Activated T-cell treated with anti-CD3 and anti-CD28 coated beads, Interleukin-2, amount 50 U/mL, for 4 hours (primary cell): ENCODE measurements around the gene DHX32. TPM values are rescaled to one million over a fixed set of nuclear protein-coding genes. Genes with fewer than 3 reads are reported as not detected.

Experiments
- ATAC-seq, 2 donors: fragments of 200-7000 bp; cut with Tn5 transposase; one replicate each; pipeline ENCODE4 v1.10.0; 2021
- DNase-seq: peaks from one replicate; pipeline ENCODE4 v3.0.0-alpha.2; 2020
- H3K27me3 Mint-ChIP-seq: one replicate; pipeline ENCODE4 v1.8.0; 2021; ENCODE audit warnings: low read depth, mixed read lengths
- H3K36me3 Mint-ChIP-seq: one replicate; pipeline ENCODE4 v1.8.0; 2022; ENCODE audit warnings: mixed read lengths; ENCODE audit not compliant: insufficient read depth
- H3K4me1 Mint-ChIP-seq: one replicate; pipeline ENCODE4 v1.8.0; 2021; ENCODE audit warnings: low read depth, mixed read lengths
- H3K4me3 Mint-ChIP-seq: one replicate; pipeline ENCODE4 v1.8.0; 2021; ENCODE audit warnings: mild to moderate bottlenecking, moderate library complexity, mixed read lengths
- H3K9me3 Mint-ChIP-seq: one replicate; pipeline ENCODE4 v1.8.0; 2021; ENCODE audit warnings: mixed read lengths
- total RNA-seq, 3 donors: library from RNA; stranded (reverse); gene quantifications; one replicate each; pipeline ENCODE4 v1.2.1, GENCODE V29; 2021

DHX32 gene
- total RNA-seq, 3 donors from 2014 or later = 9.3 to 18.0 (median 13.0) TPM

GRCh38 chr10:125792342-125793300 lies 88.5 kb downstream of the DHX32 start:
- Mint-ChIP-seq H3K4me1 (peaks cover 12% of the 10 kb centered on the region), H3K4me3 (no peak overlapping the region)
- DNase-seq = no peak

GRCh38 chr10:125788156-125789034 lies 92.7 kb downstream of the DHX32 start:
- Mint-ChIP-seq H3K9me3 (no peaks in the 10 kb centered on the region), H3K27me3 (no peaks in the 10 kb centered on the region), H3K4me1 (peaks cover 13% of the 10 kb centered on the region), H3K36me3 (peaks cover 22% of the 10 kb centered on the region), H3K4me3 (no peak overlapping the region)
- no peak for DNase-seq
- peak in 1 of 2 donors; percentile 46 for ATAC-seq

More at GRCh38 chr10:125792342-125793300, 88.5 kb downstream of the DHX32 start:
- H3K36me3 Mint-ChIP-seq = peaks cover 36% of the 10 kb centered on the region
- no peaks in the 10 kb centered on the region for H3K27me3 Mint-ChIP-seq
- no peaks in the 10 kb centered on the region for H3K9me3 Mint-ChIP-seq
- no peak for ATAC-seq

Other genes with a start within 250 kb of the DHX32 start
- gene TEX36, start 198.1 kb downstream of the DHX32 start, total RNA-seq = not detected
- gene EDRF1, start 161.6 kb downstream of the DHX32 start, total RNA-seq = 10 to 100 TPM; 25.4 to 25.6 (median 25.5) TPM
- not detected for gene MMP21, start 105.5 kb downstream of the DHX32 start, total RNA-seq
- gene UROS, start 58.0 kb downstream of the DHX32 start, total RNA-seq = 10 to 100 TPM; 28.0 to 35.1 (median 32.8) TPM
- gene BCCIP, start 57.7 kb downstream of the DHX32 start, total RNA-seq = 100 to 1,000 TPM; 159 to 175 (median 166) TPM
- gene FANK1, start 15.3 kb upstream of the DHX32 start, total RNA-seq = under 1 TPM; 0.37 to 0.71 (median 0.66) TPM